B cell (primary cell): Measurements from ENCODE around the gene SMIM1. TPM values are rescaled to one million over a fixed set of nuclear protein-coding genes. Genes with fewer than 3 reads are reported as not detected.

Source experiments
- ATAC-seq: fragments of 200-7000 bp; cut with Tn5 transposase; one replicate; pipeline ENCODE4 v1.10.0; 2021; ENCODE audit warnings: low read depth, mild to moderate bottlenecking, moderate number of reproducible peaks, moderate library complexity
- CTCF ChIA-PET: fragments of 350-600 bp; sonication (Branson Sonifier 250); formaldehyde crosslinking; loops from one replicate; lab custom pipeline; 2021; ENCODE audit warnings: antibody characterized with exemption, inconsistent platforms; lab: Charles Lee
- POLR2A ChIA-PET: fragments of 350-600 bp; sonication (Branson Sonifier 250); formaldehyde crosslinking; loops from one replicate; lab custom pipeline; 2021; ENCODE audit warnings: antibody characterized with exemption; lab: Charles Lee
- DNase-seq: peaks from one replicate; pipeline ENCODE4 v3.0.0; 2013
- H2AFZ ChIP-seq: 2 replicates; pipeline ENCODE4 v1.6.1; 2012; ENCODE audit warnings: mild to moderate bottlenecking, low read depth, low read length; ENCODE audit not compliant: insufficient read depth, poor library complexity, severe bottlenecking
- H3K27ac ChIP-seq, 2 donors: 1 replicate in 1 of 2; 2 replicates in 1 of 2; pipeline ENCODE4 v1.5.1; 2012 to 2013; ENCODE audit warnings: low read length in 2 of 2, mild to moderate bottlenecking in 2 of 2, moderate library complexity in 1 of 2
- H3K27me3 ChIP-seq, 4 experiments: fragments of 200-600 bp in 1 of 4; sonication (generic) in 1 of 4; replicated peaks in 1 of 4; 1 replicate in 2 of 4; 2 replicates in 2 of 4; pipeline versions ENCODE4 v1.6.1 to v1.7.0; 2013 to 2016; ENCODE audit warnings: low read length in 3 of 4, mild to moderate bottlenecking in 2 of 4, mixed read lengths in 1 of 4, moderate library complexity in 1 of 4; ENCODE audit not compliant: insufficient read depth in 4 of 4, control insufficient read depth in 3 of 4; ENCODE audit errors: control extremely low read depth in 1 of 4
- H3K36me3 ChIP-seq, 2 experiments: replicated peaks in 1 of 2; 1 replicate in 1 of 2; 2 replicates in 1 of 2; pipeline versions ENCODE4 v1.6.1 to v1.7.1; 2013; ENCODE audit warnings: low read length in 1 of 2; ENCODE audit not compliant: insufficient read depth in 2 of 2, control insufficient read depth in 1 of 2; ENCODE audit errors: control extremely low read depth in 1 of 2, extremely low read depth in 1 of 2
- H3K4me1 ChIP-seq, 2 donors: fragments of 200-600 bp in 1 of 2; sonication (generic) in 1 of 2; 1 replicate in 1 of 2; 2 replicates in 1 of 2; pipeline versions ENCODE4 v1.5.1 to v1.6.1; 2013 to 2017; ENCODE audit warnings: low read length in 2 of 2; ENCODE audit not compliant: control insufficient read depth in 2 of 2, insufficient read depth in 2 of 2
- H3K4me2 ChIP-seq: replicated peaks from 2 replicates; pipeline ENCODE3; 2012; ENCODE audit warnings: mild to moderate bottlenecking, low read depth, low read length; ENCODE audit not compliant: poor library complexity, severe bottlenecking
- H3K4me3 ChIP-seq, 5 experiments: fragments of 200-600 bp in 1 of 5; sonication (generic) in 1 of 5; 1 replicate in 3 of 5; 2 replicates in 2 of 5; pipeline versions ENCODE4 v1.5.1 to v1.7.0; 2011 to 2016; ENCODE audit warnings: low read length in 4 of 5, mild to moderate bottlenecking in 4 of 5, low read depth in 2 of 5, control low read depth in 1 of 5, moderate library complexity in 1 of 5; ENCODE audit not compliant: insufficient read depth in 1 of 5; ENCODE audit errors: control extremely low read depth in 1 of 5, extremely low read depth in 1 of 5
- H3K79me2 ChIP-seq: fragments of 200-600 bp; sonication (generic); one replicate; pipeline ENCODE4 v1.6.0; 2016; ENCODE audit warnings: low read length; ENCODE audit not compliant: control insufficient read depth, insufficient read depth
- H3K9ac ChIP-seq: fragments of 200-600 bp; sonication (generic); 2 replicates; pipeline ENCODE4 v1.6.1; 2017; ENCODE audit warnings: mild to moderate bottlenecking, low read length, moderate library complexity
- H3K9me3 ChIP-seq, 3 donors: one replicate each; pipeline versions ENCODE4 v1.6.1 to v1.7.1; 2013; ENCODE audit warnings: low read length in 2 of 3; ENCODE audit not compliant: control insufficient read depth in 2 of 3, insufficient read depth in 1 of 3; ENCODE audit errors: control extremely low read depth in 1 of 3
- H4K20me1 ChIP-seq: 2 replicates; pipeline ENCODE4 v1.6.0; 2012; ENCODE audit warnings: mild to moderate bottlenecking, low read length; ENCODE audit not compliant: insufficient read depth, control insufficient read depth, poor library complexity, severe bottlenecking
- H3K27ac Mint-ChIP-seq: one replicate; pipeline ENCODE4 v1.8.0; 2021; ENCODE audit warnings: mixed read lengths
- H3K27me3 Mint-ChIP-seq: one replicate; pipeline ENCODE4 v1.8.0; 2021; ENCODE audit warnings: mixed read lengths
- H3K4me1 Mint-ChIP-seq: one replicate; pipeline ENCODE4 v1.8.0; 2021; ENCODE audit warnings: mixed read lengths
- H3K4me3 Mint-ChIP-seq: one replicate; pipeline ENCODE4 v1.8.0; 2021; ENCODE audit warnings: mixed read lengths
- H3K9me3 Mint-ChIP-seq: one replicate; pipeline ENCODE4 v1.8.0; 2022; ENCODE audit warnings: mixed read lengths; ENCODE audit not compliant: insufficient read depth
- CTCF ChIP-seq: fragments of 200-600 bp; IDR thresholded peaks from one replicate; pipeline ENCODE4 v1.8.0; 2022; ENCODE audit warnings: antibody characterized with exemption, mild to moderate bottlenecking
- EZH2 ChIP-seq: IDR thresholded peaks from 2 replicates; pipeline ENCODE4 v1.6.1; 2012; ENCODE audit warnings: borderline replicate concordance, low read depth, mild to moderate bottlenecking, moderate library complexity, low read length; ENCODE audit not compliant: insufficient read depth, poor library complexity, severe bottlenecking
- WGBS: methylation state at CpG from one replicate; pipeline ENCODE4 v1.1.5; 2013; ENCODE audit warnings: missing lambda C conversion rate; ENCODE audit not compliant: insufficient coverage; 5-methylcytosine and 5-hydroxymethylcytosine counted together
- intact Hi-C: fragments of 100-400 bp; cut with micrococcal nuclease; formaldehyde crosslinking; loops from one replicate; pipeline ENCODE4 v1.10.0; 2022
- polyA plus RNA-seq: library from polyadenylated mRNA; depleted of rRNA; stranded (reverse); fragments of >200 nt; gene quantifications from 2 replicates; pipeline ENCODE4 v1.2.3, GENCODE V29; 2012
- total RNA-seq, 2 donors: library from RNA; stranded (reverse); fragments of 120-200 nt in 1 of 2; gene quantifications; 1 replicate in 1 of 2; 2 replicates in 1 of 2; pipeline versions ENCODE4 v1.2.3 to v1.2.4, GENCODE V29; 2013 to 2022

SMIM1 gene
- total and polyA plus RNA-seq, 2 donors (not counting 1 experiment from before 2014, with no cell fraction given), result 2.6 to 9.0 TPM

GRCh38 chr1:3752400-3752945 is 20.1 kb upstream of the SMIM1 start, which contains the start of gene CCDC27:
Gene CCDC27, plus strand, starts transcription at chr1:3752450. Its CDS starts 32 bp downstream, at chr1:3752482.
- Mint-ChIP-seq H3K9me3 (no peaks in the 10 kb centered on the region), H3K4me1 (peaks cover 5% of the 10 kb centered on the region), H3K27ac (no peak within 1 kb of the TSS), H3K27me3 (peaks cover 12% of the 10 kb centered on the region), H3K4me3 (no peak within 1 kb of the TSS)
- Histone ChIP-seq H3K27ac (no peak within 1 kb of the TSS), H3K9me3 (no peaks in the 10 kb centered on the region), H3K79me2 (no peaks in the 10 kb centered on the region), H3K36me3 (no peaks in the 10 kb centered on the region), H2AFZ (no peak within 1 kb of the TSS), H3K9ac (no peak within 1 kb of the TSS), H4K20me1 (no peaks in the 10 kb centered on the region), H3K4me3 (no peak within 1 kb of the TSS), H3K27me3 (peaks cover 0 to 24% (median 0%) of the 10 kb centered on the region in 4 experiments), H3K4me2 (no peak within 1 kb of the TSS), H3K4me1 (peaks cover 5 to 7% of the 10 kb centered on the region in 2 donors)
- WGBS, result 89% methylated on average over 14 of the region's 17 CpGs
- POLR2A ChIA-PET, result no interaction called here
- ATAC-seq, result no peak
- intact Hi-C loops, result no loop called here
- CTCF ChIA-PET, result no interaction called here
- DNase-seq, result no peak
- TF ChIP-seq EZH2 (no peak), CTCF (no peak)

DNA sequence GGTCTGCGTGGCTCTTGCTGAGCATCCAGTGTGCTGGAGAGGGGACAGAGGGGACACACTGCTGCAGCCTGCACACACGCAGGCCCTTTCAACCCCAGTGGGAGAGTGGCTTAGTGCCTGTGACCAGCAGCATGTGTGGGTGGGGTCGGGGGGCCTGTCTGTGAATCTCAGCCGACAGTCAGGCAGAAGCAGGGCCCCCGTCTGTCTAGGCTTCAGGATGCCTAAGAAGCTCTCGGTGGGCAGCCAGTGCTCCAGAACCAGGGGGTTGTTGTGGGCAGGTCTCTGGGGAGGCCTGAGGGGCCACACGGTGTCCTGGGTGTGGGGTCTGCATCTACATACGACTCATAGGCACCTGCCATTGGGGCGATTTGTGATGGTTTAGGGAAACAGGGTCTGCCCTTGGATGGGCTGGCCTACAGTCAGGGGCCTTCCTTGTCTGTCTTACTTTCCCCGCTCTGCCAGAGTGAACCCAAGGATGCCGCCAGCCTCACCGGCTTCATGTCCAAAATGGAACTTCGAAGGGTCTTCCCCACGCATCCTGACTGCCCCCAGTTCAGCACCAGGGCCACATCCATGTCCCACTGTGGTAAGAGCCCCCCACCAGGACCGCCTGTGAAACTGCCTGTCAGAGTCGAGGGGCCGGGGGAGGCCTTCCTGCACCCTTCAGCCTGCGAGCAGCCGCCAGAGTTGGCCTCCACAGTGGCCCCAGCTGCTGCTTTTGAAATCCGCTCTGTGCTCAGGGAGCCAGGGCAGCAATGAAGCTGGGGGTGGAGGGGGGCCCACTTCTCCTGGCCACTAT is 18.7 kb upstream of the SMIM1 start:
- no peaks in the 10 kb centered on the region for H4K20me1 ChIP-seq
- Mint-ChIP-seq H3K4me3 (no peak overlapping the region), H3K9me3 (no peaks in the 10 kb centered on the region), H3K4me1 (no peaks in the 10 kb centered on the region), H3K27ac (no peak overlapping the region), H3K27me3 (peaks cover 12% of the 10 kb centered on the region)
- H3K9ac ChIP-seq, result no peak overlapping the region
- H3K4me3 ChIP-seq, result no peak overlapping the region
- no peak overlapping the region for H3K4me2 ChIP-seq
- H3K27ac ChIP-seq, result no peak overlapping the region
- no peak overlapping the region for H2AFZ ChIP-seq
- H3K36me3 ChIP-seq, result no peaks in the 10 kb centered on the region
- POLR2A ChIA-PET, result no interaction called here
- H3K4me1 ChIP-seq, result no peaks in the 10 kb centered on the region
- WGBS, result 88% methylated on average over 20 of the region's 20 CpGs
- H3K27me3 ChIP-seq, result peaks cover 0 to 27% (median 0%) of the 10 kb centered on the region in 4 experiments
- intact Hi-C loops, result no loop called here
- no peaks in the 10 kb centered on the region for H3K9me3 ChIP-seq
- no peak for DNase-seq
- CTCF ChIA-PET, result no interaction called here
- no peak for ATAC-seq
- no peak for TF ChIP-seq EZH2
- no peak for TF ChIP-seq CTCF
- H3K79me2 ChIP-seq, result no peaks in the 10 kb centered on the region
